OCI-LY1 (cell line): ENCODE measurements around the gene MAP3K14.
"Not testable (repeated sequence)": the region's sequence is repeated elsewhere in the genome, so short reads cannot be mapped to it uniquely, and the experiment has no call there.

Experiments
- H2AFZ ChIP-seq: fragments of 200-600 bp; sonication (generic), shearing (Covaris generic); 2 replicates; pipeline ENCODE4 v1.6.0; 2014; ENCODE audit warnings: antibody characterized with exemption, mild to moderate bottlenecking, low read length
- H3F3A ChIP-seq: fragments of 200-600 bp; sonication (generic), shearing (Covaris generic); 2 replicates; pipeline ENCODE4 v1.6.0; 2014; ENCODE audit warnings: mild to moderate bottlenecking, antibody characterized with exemption, low read length, moderate library complexity; ENCODE audit not compliant: insufficient read depth
- H3K27ac ChIP-seq: fragments of 200-600 bp; sonication (generic); 2 replicates; pipeline ENCODE4 v1.5.1; 2014; ENCODE audit warnings: low read length, mixed run types, mild to moderate bottlenecking, low read depth; ENCODE audit not compliant: poor library complexity, severe bottlenecking
- H3K27me3 ChIP-seq: fragments of 200-600 bp; sonication (generic); 2 replicates; pipeline ENCODE4 v1.6.0; 2014; ENCODE audit warnings: antibody characterized with exemption, mild to moderate bottlenecking, low read length, moderate library complexity; ENCODE audit not compliant: insufficient read depth
- H3K36me3 ChIP-seq: fragments of 200-600 bp; sonication (generic); 2 replicates; pipeline ENCODE4 v1.6.1; 2014; ENCODE audit warnings: mild to moderate bottlenecking, antibody characterized with exemption, low read length, moderate library complexity, mixed read lengths; ENCODE audit not compliant: insufficient read depth
- H3K4me1 ChIP-seq: fragments of 200-600 bp; sonication (generic); 2 replicates; pipeline ENCODE4 v1.5.1; 2014; ENCODE audit warnings: mild to moderate bottlenecking, low read length, moderate library complexity; ENCODE audit not compliant: insufficient read depth, severe bottlenecking
- H3K4me2 ChIP-seq: fragments of 200-600 bp; sonication (generic), shearing (Covaris generic); 2 replicates; pipeline ENCODE4 v1.6.1; 2014; ENCODE audit warnings: low read length
- H3K4me3 ChIP-seq: fragments of 200-600 bp; sonication (generic); 2 replicates; pipeline ENCODE4 v1.5.1; 2014; ENCODE audit warnings: low read length, low read depth, mild to moderate bottlenecking, mixed read lengths; ENCODE audit not compliant: poor library complexity, severe bottlenecking
- H3K79me2 ChIP-seq: fragments of 200-600 bp; shearing (Covaris generic); 2 replicates; pipeline ENCODE4 v1.6.1; 2016; ENCODE audit warnings: mixed run types, low read length, mixed read lengths; ENCODE audit not compliant: insufficient read depth
- H3K9ac ChIP-seq: fragments of 200-600 bp; sonication (generic), shearing (Covaris generic); 2 replicates; pipeline ENCODE4 v1.6.1; 2014; ENCODE audit warnings: mild to moderate bottlenecking, low read length, mixed read lengths
- H3K9me2 ChIP-seq: fragments of 200-600 bp; sonication (generic), shearing (Covaris generic); 2 replicates; pipeline ENCODE4 v1.6.1; 2014; ENCODE audit warnings: low read depth, mild to moderate bottlenecking, low read length, mixed read lengths
- H3K9me3 ChIP-seq: fragments of 200-600 bp; shearing (Covaris generic); 2 replicates; pipeline ENCODE4 v1.6.1; 2014; ENCODE audit warnings: low read length, mixed read lengths
- H4K20me1 ChIP-seq: fragments of 200-600 bp; sonication (generic), shearing (Covaris generic); 2 replicates; pipeline ENCODE4 v1.6.0; 2016; ENCODE audit warnings: mild to moderate bottlenecking, low read length; ENCODE audit not compliant: insufficient read depth
- CTCF ChIP-seq: fragments of 200-600 bp; sonication (generic), shearing (Covaris generic); IDR thresholded peaks from 2 replicates; pipeline ENCODE4 v1.5.1; 2017; ENCODE audit warnings: mild to moderate bottlenecking, antibody characterized with exemption, low read length, moderate library complexity, mixed read lengths
- EZH2 ChIP-seq: fragments of 200-600 bp; sonication (generic), shearing (Covaris generic); IDR thresholded peaks from 2 replicates; pipeline ENCODE4 v1.8.0; 2017; ENCODE audit warnings: borderline replicate concordance, mixed run types, mild to moderate bottlenecking, antibody characterized with exemption, low read length, moderate library complexity, mixed read lengths

The MAP3K14 gene

GRCh38 chr17:45345554-45346215 is 28.9 kb upstream of the MAP3K14 start:
- no peaks in the 10 kb centered on the region for H3K36me3 ChIP-seq
- H3K9ac ChIP-seq: no peak overlapping the region
- H3K4me1 ChIP-seq: no peaks in the 10 kb centered on the region
- no peak overlapping the region for H3K27ac ChIP-seq
- H3K9me3 ChIP-seq: no peaks in the 10 kb centered on the region
- H2AFZ ChIP-seq: no peak overlapping the region
- TF ChIP-seq EZH2: no peak
- no peak for TF ChIP-seq CTCF
- no peaks in the 10 kb centered on the region for H4K20me1 ChIP-seq
- no peak overlapping the region for H3K4me2 ChIP-seq
- no peaks in the 10 kb centered on the region for H3K27me3 ChIP-seq
- H3F3A ChIP-seq: no peaks in the 10 kb centered on the region
- H3K9me2 ChIP-seq: no peaks in the 10 kb centered on the region
- H3K4me3 ChIP-seq: no peak overlapping the region
- no peaks in the 10 kb centered on the region for H3K79me2 ChIP-seq

- Histone ChIP-seq H3K9me3 (no peaks in the 10 kb centered on the region), H3K4me1 (no peaks in the 10 kb centered on the region), H3K27me3 (no peaks in the 10 kb centered on the region), H3K4me2 (no peak overlapping the region), H2AFZ (no peak overlapping the region), H3K27ac (no peak overlapping the region), H4K20me1 (no peaks in the 10 kb centered on the region), H3K79me2 (no peaks in the 10 kb centered on the region), H3K9me2 (no peaks in the 10 kb centered on the region), H3K36me3 (no peaks in the 10 kb centered on the region), H3F3A (no peaks in the 10 kb centered on the region), H3K4me3 (no peak overlapping the region), H3K9ac (no peak overlapping the region)
- TF ChIP-seq CTCF (no peak), EZH2 (no peak)
Observed at GRCh38 chr17:45345246-45345553, 28.4 kb upstream of the MAP3K14 start.

- not testable (repeated sequence) for H3F3A ChIP-seq, H3K4me1 ChIP-seq, H3K27me3 ChIP-seq, H2AFZ ChIP-seq, H3K9ac ChIP-seq, H3K9me3 ChIP-seq, H3K27ac ChIP-seq, H3K9me2 ChIP-seq, H3K36me3 ChIP-seq, H3K4me3 ChIP-seq, H4K20me1 ChIP-seq, H3K79me2 ChIP-seq, H3K4me2 ChIP-seq
Observed at GRCh38 chr17:45343967-45344664, 27.3 kb upstream of the MAP3K14 start.
